Glutamatergic neuron (in vitro differentiated cells): ENCODE results near the gene RAX. TPM values are rescaled to one million over a fixed set of nuclear protein-coding genes. Genes with fewer than 3 reads are reported as not detected.

Source experiments
- DNase-seq: peaks from one replicate; pipeline ENCODE4 v3.0.0; 2022
- H3K27ac Mint-ChIP-seq: one replicate; pipeline ENCODE4 v1.8.0; 2020; ENCODE audit warnings: mild to moderate bottlenecking, mixed read lengths, inconsistent platforms; ENCODE audit not compliant: unreplicated experiment
- H3K27me3 Mint-ChIP-seq: one replicate; pipeline ENCODE4 v1.8.0; 2020; ENCODE audit warnings: mild to moderate bottlenecking, moderate library complexity, mixed read lengths, inconsistent platforms; ENCODE audit not compliant: unreplicated experiment
- H3K36me3 Mint-ChIP-seq: one replicate; pipeline ENCODE4 v1.8.0; 2020; ENCODE audit warnings: mild to moderate bottlenecking, mixed read lengths, inconsistent platforms; ENCODE audit not compliant: unreplicated experiment
- H3K4me1 Mint-ChIP-seq: one replicate; pipeline ENCODE4 v1.8.0; 2020; ENCODE audit warnings: mild to moderate bottlenecking, low read depth, mixed read lengths, inconsistent platforms; ENCODE audit not compliant: unreplicated experiment
- H3K4me3 Mint-ChIP-seq: one replicate; pipeline ENCODE4 v1.8.0; 2020; ENCODE audit warnings: mild to moderate bottlenecking, mixed read lengths, inconsistent platforms; ENCODE audit not compliant: unreplicated experiment
- H3K9me3 Mint-ChIP-seq: one replicate; pipeline ENCODE4 v1.8.0; 2020; ENCODE audit warnings: mild to moderate bottlenecking, moderate library complexity, mixed read lengths, inconsistent platforms; ENCODE audit not compliant: unreplicated experiment
- CTCF ChIP-seq: fragments of 200-600 bp; sonication (generic); IDR thresholded peaks from one replicate; pipeline ENCODE4 v1.5.0; 2021; ENCODE audit not compliant: partially characterized antibody, unreplicated experiment
- total RNA-seq: library from RNA; stranded (reverse); fragmentation: NEBNext Ultra II Directional; extraction: Animal tissue kit (Norgen Biotek cat#: 25700); gene quantifications from one replicate; pipeline ENCODE4 v1.2.1, GENCODE V29; 2021; ENCODE audit not compliant: unreplicated experiment

RAX gene
- total RNA-seq, 1 donor from 2014 or later = not detected

GRCh38 chr18:59267503-59268126 lies 5.6 kb downstream of the RAX start:
- Mint-ChIP-seq H3K27ac (no peak overlapping the region), H3K4me3 (peak overlapping the region; percentile 31), H3K9me3 (peaks cover 9% of the 10 kb centered on the region), H3K36me3 (no peaks in the 10 kb centered on the region), H3K4me1 (peaks cover 9% of the 10 kb centered on the region), H3K27me3 (peaks cover 49% of the 10 kb centered on the region)
- no peak for DNase-seq
- TF ChIP-seq CTCF = no peak

- Mint-ChIP-seq H3K27ac (no peak overlapping the region), H3K4me3 (peak overlapping the region; percentile 15), H3K27me3 (peaks cover 49% of the 10 kb centered on the region), H3K9me3 (peaks cover 9% of the 10 kb centered on the region), H3K36me3 (no peaks in the 10 kb centered on the region), H3K4me1 (peaks cover 9% of the 10 kb centered on the region)
- no peak for DNase-seq
- TF ChIP-seq CTCF = no peak
Measured at GRCh38 chr18:59266886-59267502, 6.3 kb downstream of the RAX start.

GRCh38 chr18:59266459-59266858 lies 6.8 kb downstream of the RAX start:
- Mint-ChIP-seq H3K4me3 (no peak overlapping the region), H3K9me3 (peaks cover 9% of the 10 kb centered on the region), H3K36me3 (no peaks in the 10 kb centered on the region), H3K27me3 (peaks cover 50% of the 10 kb centered on the region), H3K27ac (no peak overlapping the region), H3K4me1 (peaks cover 9% of the 10 kb centered on the region)
- DNase-seq = no peak
- TF ChIP-seq CTCF = no peak

- peaks cover 49% of the 10 kb centered on the region for H3K27me3 Mint-ChIP-seq
- no peak overlapping the region for H3K27ac Mint-ChIP-seq
- no peak for DNase-seq
- TF ChIP-seq CTCF = no peak
- H3K4me1 Mint-ChIP-seq = peaks cover 9% of the 10 kb centered on the region
- no peaks in the 10 kb centered on the region for H3K36me3 Mint-ChIP-seq
- peak overlapping the region; percentile 39 for H3K4me3 Mint-ChIP-seq
- peaks cover 9% of the 10 kb centered on the region for H3K9me3 Mint-ChIP-seq
Measured at GRCh38 chr18:59265974-59266369, 7.3 kb downstream of the RAX start.

GRCh38 chr18:59265246-59265973 lies 7.8 kb downstream of the RAX start:
- H3K4me3 Mint-ChIP-seq = peak overlapping the region; percentile 46
- no peak overlapping the region for H3K27ac Mint-ChIP-seq
- H3K36me3 Mint-ChIP-seq = no peaks in the 10 kb centered on the region
- peaks cover 9% of the 10 kb centered on the region for H3K4me1 Mint-ChIP-seq
- H3K9me3 Mint-ChIP-seq = peaks cover 9% of the 10 kb centered on the region
- peaks cover 49% of the 10 kb centered on the region for H3K27me3 Mint-ChIP-seq
- DNase-seq = peak; percentile 60
- no peak for TF ChIP-seq CTCF
